HUES48 (cell line): Measurements from ENCODE around the gene MX1.

Experiments used
- H3K27ac ChIP-seq: one replicate; pipeline ENCODE4 v1.7.0; 2013; ENCODE audit warnings: low read depth, low read length, inconsistent platforms
- H3K27me3 ChIP-seq: 2 replicates; pipeline ENCODE4 v1.6.1; 2013; ENCODE audit warnings: mild to moderate bottlenecking, low read length; ENCODE audit not compliant: control insufficient read depth, insufficient read depth
- H3K36me3 ChIP-seq: 2 replicates; pipeline ENCODE4 v1.6.1; 2013; ENCODE audit warnings: low read length; ENCODE audit not compliant: control insufficient read depth, insufficient read depth
- H3K4me1 ChIP-seq: 2 replicates; pipeline ENCODE4 v1.6.1; 2013; ENCODE audit warnings: mild to moderate bottlenecking, low read length; ENCODE audit not compliant: control insufficient read depth, insufficient read depth
- H3K4me3 ChIP-seq: 2 replicates; pipeline ENCODE4 v1.5.1; 2013; ENCODE audit warnings: mild to moderate bottlenecking, low read depth, low read length
- H3K9ac ChIP-seq: 2 replicates; pipeline ENCODE4 v1.6.1; 2013; ENCODE audit warnings: mild to moderate bottlenecking, low read depth, low read length, moderate library complexity
- H3K9me3 ChIP-seq: 2 replicates; pipeline ENCODE4 v1.6.1; 2013; ENCODE audit warnings: low read length; ENCODE audit not compliant: control insufficient read depth, insufficient read depth

The MX1 gene

DNA sequence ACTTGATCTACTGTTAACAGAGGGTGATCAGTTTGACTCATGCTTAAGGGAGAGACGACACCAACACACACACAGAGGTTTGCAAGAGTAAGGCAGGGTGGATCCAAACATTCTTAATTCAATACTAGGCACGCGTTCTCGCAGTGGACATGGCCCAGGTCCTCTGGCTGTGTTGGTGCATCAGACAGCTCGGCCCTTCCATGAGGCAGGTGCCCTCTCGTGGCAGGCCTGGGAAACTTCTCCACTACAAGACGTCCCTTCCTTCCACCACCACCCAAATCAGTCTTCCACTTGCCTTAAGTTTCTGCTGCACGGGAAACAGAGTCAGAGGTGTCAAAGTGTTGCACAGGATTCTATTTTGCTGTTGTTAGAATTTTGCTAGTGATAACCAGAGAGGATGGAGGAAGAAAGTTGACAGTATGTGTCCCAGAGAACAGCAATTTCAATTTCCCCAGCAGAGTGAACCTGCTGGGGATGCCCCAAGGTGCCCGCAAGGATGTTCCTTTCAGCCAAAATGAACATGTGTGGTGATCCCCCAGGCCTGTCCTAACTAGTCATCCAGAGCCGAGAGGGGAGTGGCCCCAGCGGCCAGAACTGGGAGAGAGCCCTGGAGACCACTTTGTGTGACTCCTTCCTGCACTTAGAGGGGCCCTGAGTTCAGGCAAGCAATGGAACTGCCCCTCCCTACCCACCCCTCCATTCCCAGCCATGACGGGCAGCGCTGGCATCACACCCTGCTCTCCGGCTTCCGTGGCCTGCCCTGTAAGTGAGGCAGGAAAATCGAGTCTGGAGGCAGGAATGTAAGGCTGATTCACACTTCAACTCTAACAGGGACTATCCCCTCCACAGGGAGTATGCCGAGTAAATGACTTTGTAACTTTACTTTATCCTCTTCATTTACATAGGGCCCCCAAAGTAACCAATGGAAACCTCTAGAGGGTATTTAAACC is 34.8 kb downstream of the MX1 start:
- Histone ChIP-seq H3K4me1 (peaks cover 6% of the 10 kb centered on the region; the same call in 1 of the 2 replicates), H3K4me3 (no peak overlapping the region), H3K9ac (no peak overlapping the region), H3K36me3 (peaks cover 23% of the 10 kb centered on the region), H3K27ac (no peak overlapping the region), H3K27me3 (no peaks in the 10 kb centered on the region), H3K9me3 (peaks cover 23% of the 10 kb centered on the region)

DNA sequence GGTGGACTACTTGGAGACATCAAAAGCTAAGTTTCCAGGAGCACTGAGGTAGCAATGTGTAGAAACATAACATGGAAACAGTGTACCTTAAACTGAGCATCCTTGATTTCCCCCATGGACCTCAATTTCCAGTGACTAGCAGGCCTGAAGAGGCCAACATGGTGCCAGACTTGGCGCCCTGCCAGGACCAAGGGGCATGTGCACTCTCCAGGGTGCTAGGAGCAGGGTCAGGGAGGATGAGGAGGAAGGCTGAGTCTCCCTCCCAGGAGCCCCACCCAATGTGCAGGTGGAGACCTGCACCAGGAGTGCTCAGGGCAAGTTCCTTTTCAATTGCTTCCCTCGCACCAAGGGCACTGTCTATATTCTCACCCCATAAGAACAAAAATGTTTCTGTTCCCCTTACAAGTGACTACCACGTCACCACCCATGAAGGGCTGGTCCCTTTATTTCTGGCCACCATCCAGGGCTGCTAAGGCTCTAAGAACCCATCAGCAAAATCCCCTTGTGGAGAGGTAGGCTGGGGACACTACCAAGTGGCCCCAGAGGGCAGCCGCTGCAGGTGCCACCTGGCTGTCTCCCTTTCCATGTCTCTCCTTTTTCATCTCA is 39.2 kb downstream of the MX1 start:
- Histone ChIP-seq H3K27ac (no peak overlapping the region), H3K9me3 (peaks cover 23% of the 10 kb centered on the region), H3K27me3 (no peaks in the 10 kb centered on the region), H3K36me3 (peaks cover 53% of the 10 kb centered on the region), H3K4me3 (no peak overlapping the region), H3K4me1 (peaks cover 9% of the 10 kb centered on the region; the same call in 1 of the 2 replicates), H3K9ac (no peak overlapping the region)

DNA sequence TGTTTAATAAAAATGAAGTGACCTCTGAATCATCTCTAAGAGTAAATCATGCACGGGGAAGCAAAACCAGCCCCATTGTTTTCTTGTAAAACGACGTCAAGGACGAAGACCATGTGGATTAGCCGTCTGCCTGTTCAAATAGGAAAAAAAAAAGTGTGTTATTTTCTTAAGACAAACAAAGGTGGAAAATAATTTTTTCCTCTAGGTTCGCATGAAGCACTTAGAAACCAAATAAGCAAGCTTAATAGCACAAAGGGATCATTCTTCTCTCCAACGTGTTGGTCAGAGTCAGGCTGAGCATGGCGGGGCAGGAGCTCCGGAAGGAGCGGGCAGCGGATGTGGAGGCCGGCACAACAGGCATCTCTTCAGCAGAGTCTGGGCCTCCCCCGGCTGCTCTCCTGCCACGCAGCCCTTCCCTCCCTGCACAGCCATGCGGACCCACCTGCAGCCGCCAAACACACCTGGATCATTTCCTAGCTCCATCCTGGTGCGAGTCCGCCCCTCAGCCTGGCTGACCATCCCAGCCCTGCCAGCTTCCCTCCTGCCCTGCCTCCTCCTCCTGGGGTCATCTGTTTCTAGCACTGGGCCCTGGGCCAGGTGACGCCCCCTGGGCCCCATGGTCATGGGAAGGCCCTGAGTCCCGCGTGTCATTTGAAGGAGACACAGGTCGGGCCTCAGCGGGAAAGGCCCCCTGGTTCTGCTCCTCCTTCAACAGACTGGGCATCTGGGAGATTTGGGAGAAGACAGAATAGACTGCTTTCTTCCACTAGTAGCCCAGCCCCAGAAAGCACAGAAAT is 40.2 kb downstream of the MX1 start:
- Histone ChIP-seq H3K36me3 (peaks cover 63% of the 10 kb centered on the region), H3K27ac (no peak overlapping the region), H3K4me1 (peaks cover 4% of the 10 kb centered on the region; the same call in 1 of the 2 replicates), H3K9me3 (peaks cover 23% of the 10 kb centered on the region), H3K9ac (no peak overlapping the region), H3K27me3 (no peaks in the 10 kb centered on the region), H3K4me3 (no peak overlapping the region)

DNA sequence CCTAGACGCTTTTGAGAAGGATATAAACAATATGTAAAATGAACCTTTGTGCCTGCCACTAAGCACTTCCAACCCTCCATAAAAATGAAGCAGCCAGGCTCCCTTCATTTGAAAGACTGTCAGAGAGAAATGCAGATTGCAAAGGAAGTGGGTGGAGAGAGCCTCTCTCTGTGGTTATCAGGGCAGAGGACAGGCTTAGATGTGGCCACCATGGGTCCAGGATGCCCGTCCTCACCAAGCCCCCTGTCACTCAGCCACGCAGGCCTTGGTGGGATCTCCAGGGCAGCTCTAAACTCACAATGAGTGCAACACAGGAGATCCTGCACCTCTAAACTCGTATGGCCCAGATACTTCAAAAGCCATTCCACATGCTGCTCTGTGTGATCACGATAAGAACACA is 44.0 kb downstream of the MX1 start:
- Histone ChIP-seq H3K27me3 (no peaks in the 10 kb centered on the region), H3K27ac (no peak overlapping the region), H3K4me1 (peaks cover 4% of the 10 kb centered on the region; the same call in 1 of the 2 replicates), H3K9me3 (no peaks in the 10 kb centered on the region; the same call in 1 of the 2 replicates), H3K4me3 (no peak overlapping the region), H3K36me3 (peaks cover 69% of the 10 kb centered on the region), H3K9ac (no peak overlapping the region)

DNA sequence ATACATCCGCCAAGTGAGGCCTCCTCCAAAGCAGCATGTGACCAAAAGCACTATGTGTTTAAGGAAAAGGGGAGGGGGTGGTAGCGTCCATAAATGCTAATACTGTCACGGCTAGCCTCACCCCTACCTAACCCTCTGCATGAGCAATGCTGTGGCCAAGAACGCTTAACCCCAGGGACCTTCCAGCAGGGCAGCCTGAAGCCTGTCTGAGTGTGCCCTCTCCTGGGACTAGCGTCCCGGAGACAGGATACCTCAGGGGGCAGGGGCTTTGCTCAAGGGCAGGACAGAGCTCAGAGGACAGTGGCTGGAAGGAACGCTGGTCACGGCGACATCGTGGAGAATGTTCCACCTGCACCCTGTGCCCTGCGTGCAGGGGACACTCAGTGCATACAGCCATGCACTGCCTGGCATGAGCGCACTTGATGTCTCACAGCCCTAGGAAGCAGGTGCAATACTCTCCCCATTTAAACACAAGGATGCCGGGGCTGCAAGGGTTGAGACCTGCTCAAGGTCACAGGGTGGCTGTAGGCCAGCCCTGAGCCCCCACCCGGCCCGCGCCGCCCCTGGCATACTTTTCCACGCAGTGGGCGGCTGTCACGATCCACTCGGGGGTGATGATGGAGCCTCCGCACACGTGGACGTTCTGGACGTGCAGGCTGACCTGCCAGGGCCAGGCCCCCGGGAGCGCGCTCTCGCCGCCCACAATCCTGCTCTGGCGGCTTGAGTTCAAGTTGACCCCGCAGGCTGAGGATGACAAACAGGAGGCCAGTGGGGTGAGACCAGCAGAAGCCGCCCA is 46.9 kb downstream of the MX1 start:
- no peaks in the 10 kb centered on the region for H3K27me3 ChIP-seq
- no peak overlapping the region for H3K9ac ChIP-seq
- no peaks in the 10 kb centered on the region for H3K9me3 ChIP-seq
- peaks cover 21% of the 10 kb centered on the region for H3K4me1 ChIP-seq
- peaks cover 56% of the 10 kb centered on the region for H3K36me3 ChIP-seq
- no peak overlapping the region for H3K4me3 ChIP-seq
- H3K27ac ChIP-seq, result no peak overlapping the region

DNA sequence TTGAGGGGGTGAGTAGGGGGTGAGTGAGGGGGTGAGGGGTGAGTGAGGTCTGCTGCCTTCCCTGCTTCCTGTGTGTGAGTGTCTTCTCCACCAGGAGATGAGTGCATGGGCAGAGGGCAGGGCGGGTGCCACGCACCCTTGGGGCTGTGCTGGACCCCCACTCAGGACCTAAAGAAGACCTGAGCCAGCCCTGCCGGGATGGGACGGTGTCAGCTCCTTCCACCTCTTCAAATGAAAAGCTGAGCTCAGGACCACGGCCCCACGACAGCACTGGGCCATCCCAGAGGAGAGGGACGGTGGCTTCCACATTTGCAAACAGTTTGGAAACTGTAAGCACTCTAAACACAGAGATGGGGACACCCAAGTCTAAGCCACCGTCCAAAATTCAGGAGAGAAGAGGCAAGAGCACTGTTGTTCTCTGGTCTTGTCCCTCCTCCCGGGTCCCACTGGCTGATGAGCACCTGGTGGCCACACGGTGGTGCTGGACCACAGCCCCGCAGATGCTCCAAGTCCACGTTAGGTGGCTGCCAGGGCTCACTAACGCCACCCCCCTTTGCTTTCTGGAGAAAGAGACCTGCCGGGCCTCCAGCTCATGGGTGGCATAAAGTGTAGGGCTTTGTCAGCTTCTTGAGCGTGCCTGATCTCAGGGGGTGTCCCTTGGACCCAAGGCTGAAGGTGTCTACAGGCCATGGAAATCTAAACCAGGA is 49.8 kb downstream of the MX1 start:
- Histone ChIP-seq H3K4me1 (peaks cover 39% of the 10 kb centered on the region), H3K4me3 (no peak overlapping the region), H3K27ac (no peak overlapping the region), H3K36me3 (peaks cover 33% of the 10 kb centered on the region), H3K9me3 (no peaks in the 10 kb centered on the region), H3K9ac (no peak overlapping the region), H3K27me3 (no peaks in the 10 kb centered on the region)

DNA sequence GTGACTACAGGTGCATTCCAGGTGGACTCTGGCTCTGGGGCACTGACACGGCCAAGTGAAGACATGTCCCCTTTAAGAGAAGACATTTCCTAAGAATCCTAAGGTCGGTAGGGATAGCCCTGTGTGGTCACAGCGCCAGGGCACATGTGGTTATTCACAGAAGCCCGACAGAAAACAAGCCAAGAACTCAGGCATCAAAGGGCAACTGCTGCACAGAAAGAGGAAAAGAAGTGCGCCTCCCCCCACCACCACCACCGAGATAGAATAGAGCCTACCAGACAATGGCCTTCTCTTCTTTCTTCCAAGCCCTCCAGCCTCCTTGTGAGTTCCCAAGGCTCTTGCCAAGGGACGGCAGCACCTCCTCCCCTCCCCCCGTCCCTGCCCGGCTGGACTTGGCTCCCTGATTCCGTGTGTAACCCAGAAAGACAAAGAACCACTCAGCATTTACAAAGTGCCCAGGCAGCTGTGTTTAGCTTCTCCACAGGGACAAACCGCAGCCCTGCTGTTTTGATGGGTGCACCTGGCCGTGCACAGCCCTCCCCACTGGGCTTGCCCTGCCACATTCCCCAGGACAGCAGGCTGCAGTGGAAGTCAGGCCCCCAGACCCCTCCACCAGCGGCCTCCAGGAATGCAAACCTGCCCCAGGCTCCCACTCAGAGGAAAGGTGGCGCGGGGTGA is 51.7 kb downstream of the MX1 start:
- Histone ChIP-seq H3K4me1 (peaks cover 39% of the 10 kb centered on the region), H3K9ac (peak overlapping the region; percentile 32; the same call in 1 of the 2 replicates), H3K27ac (peak overlapping the region; percentile 82), H3K9me3 (no peaks in the 10 kb centered on the region), H3K27me3 (no peaks in the 10 kb centered on the region), H3K4me3 (peak overlapping the region; percentile 22), H3K36me3 (peaks cover 16% of the 10 kb centered on the region)

DNA sequence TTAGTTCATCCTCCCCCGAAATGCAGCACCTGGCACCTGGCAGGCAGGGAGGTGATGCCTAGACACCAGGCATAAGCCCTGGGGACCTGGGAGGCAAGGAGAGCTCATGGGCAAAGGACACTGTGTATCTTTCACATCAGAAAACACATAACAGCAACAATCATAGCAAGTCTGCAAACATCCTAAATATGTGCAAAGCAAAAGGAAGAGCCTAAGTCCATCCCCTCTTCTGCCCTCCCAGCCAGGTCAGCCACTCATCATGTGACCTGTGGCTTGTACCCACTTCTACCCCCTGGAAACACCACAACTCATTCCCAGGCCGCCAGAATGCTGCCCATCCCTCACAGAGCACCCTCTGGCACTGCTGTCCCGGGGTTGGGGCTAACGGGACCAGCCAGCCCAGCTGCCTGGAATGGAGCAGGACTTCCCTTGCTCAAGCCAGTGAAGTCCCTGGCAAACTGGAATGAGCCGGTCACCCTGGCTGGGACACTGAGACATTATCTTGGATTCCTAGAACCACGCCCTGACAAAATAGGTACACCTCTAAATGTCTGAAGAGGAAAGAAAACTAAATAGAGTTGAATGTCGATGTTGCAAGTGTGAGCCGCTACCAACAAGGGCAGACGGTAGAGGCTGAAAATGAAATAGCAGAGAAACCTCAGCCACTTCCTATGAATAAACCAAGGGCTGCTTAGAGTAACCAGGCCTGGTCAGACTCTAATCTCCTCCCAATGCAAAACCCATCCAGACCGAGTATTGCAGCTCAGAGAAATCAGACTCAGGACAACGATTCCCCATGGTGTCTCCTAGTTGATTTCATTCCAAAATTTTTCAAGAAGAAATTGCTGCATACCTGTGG is 52.5 kb downstream of the MX1 start:
- peaks cover 39% of the 10 kb centered on the region for H3K4me1 ChIP-seq

DNA sequence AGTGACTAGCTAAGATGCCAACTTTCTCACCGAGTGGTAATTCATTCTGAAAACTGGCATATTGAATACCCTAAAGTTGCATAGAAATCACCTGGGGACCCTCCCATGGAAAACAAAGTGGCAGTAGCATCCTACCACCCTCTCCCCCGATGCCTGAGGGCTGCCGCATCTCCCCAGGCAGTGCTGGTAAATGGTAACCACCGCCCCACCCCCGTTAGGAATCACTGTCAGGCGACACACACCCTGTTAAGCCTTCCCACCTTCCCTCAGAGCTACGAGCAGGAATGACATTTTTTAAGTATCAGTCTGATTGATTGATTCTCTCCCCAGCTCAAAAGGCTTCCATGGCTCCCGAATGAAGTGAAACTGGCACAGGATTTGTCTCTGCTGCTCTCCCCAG is 53.6 kb downstream of the MX1 start:
- Histone ChIP-seq H3K4me3 (no peak overlapping the region), H3K9ac (no peak overlapping the region), H3K9me3 (no peaks in the 10 kb centered on the region), H3K27me3 (no peaks in the 10 kb centered on the region), H3K27ac (no peak overlapping the region), H3K4me1 (peaks cover 39% of the 10 kb centered on the region), H3K36me3 (peaks cover 12% of the 10 kb centered on the region)

More for the DNA sequence above, 52.5 kb downstream of the MX1 start:
- H3K27me3 ChIP-seq, result no peaks in the 10 kb centered on the region
- H3K36me3 ChIP-seq, result peaks cover 12% of the 10 kb centered on the region
- no peak overlapping the region; the same call in 1 of the 2 replicates for H3K9ac ChIP-seq
- H3K9me3 ChIP-seq, result no peaks in the 10 kb centered on the region
- no peak overlapping the region for H3K4me3 ChIP-seq
- H3K27ac ChIP-seq, result peak overlapping the region; percentile 82
